Hippocampal formation (tissue), 2 donors: ENCODE measurements around the gene ZFYVE28.
"Not testable (repeated sequence)": the region's sequence is repeated elsewhere in the genome, so short reads cannot be mapped to it uniquely, and the experiment has no call there.

Experiments used
- DNase-seq, 2 donors: peaks; one replicate each; lab custom pipeline; 2025; lab: John Stamatoyannopoulos, UW

The ZFYVE28 gene

DNA sequence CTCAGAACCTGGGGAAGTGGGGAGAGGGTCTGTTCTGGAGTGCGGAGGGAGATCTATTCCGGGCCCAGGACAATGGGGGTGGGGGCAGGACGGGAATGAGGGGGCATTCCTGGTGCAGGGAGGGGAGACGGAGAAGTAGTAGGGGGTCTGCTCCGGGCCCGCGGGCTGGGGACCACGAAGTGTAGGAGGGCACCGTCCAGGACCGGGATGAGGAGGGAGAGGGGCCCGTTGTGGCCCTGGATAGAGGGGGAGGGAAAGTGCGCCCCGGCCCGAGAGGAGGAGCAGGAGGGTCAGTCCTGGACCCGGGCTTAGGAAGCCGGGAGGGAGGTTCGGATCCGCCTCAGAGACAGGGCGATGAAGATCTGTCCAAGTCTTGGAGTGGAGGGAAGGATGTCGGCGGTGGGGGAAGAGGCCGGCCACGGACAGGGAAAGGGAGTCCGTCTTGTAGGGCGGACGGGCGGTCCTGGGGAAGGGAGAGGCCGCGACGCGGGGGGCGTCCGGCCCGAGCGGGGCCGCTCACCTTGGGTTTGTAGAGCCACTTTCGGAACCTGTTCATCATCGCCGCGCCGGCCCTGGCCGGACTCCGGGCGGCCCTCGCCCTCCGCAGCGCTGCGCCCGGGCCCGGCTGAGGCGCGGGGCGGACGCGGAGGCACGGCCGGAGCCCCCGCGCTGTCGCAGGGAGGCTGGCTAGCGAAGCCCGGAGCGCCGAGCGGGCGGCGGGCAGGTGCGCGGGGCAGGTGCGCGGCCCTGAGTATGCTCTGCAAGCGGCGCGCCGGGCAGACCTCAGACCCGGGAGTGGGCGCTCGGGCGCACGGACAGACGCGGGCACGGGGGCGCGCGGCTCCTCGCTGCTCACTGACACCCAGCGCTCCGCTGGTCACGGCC is at the start of gene ZFYVE28:
Gene ZFYVE28, minus strand, starts transcription at position 881 of the 885 bp plus-strand sequence. Its CDS starts 322 bp downstream, at position 559.
- DNase-seq = no peak

DNA sequence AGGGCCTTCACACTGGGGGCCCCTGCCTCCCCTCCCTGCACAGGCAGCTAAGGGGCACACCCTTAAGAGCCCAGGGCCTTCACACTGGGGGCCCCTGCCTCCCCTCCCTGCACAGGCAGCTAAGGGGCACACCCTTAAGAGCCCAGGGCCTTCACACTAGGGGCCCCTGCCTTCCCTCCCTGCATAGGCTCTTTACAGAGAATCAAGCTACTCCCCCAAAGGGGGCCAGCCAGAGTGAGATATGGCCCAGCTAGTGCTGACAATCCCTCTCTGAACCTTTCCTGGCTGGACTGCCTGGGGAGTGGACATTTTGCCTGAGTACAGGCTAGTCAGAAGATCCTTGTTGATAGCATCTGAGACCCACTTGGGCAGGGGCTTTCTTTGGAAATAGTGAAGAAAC is 47.1 kb upstream of the ZFYVE28 start:
- DNase-seq = not testable (repeated sequence)

DNA sequence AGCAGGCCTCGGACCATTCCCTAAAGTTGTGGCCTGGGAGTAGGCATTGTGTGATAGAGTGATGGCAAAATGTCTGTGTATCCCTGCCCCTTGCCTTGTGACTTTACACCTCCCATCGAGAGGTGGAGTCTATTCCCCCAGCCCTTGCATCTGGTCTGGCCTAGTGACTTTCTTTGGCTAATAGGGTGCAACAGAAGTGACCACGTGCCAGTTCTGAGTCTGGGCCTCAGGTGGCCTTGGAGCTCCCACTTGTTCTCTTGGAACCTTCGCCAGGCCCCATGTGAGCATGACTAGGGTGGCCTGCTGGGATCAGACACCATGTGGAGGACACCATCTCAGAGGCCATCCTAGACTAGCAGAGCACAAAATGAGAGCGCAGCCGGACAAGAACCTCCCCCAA is 46.6 kb upstream of the ZFYVE28 start:
- DNase-seq = no peak

DNA sequence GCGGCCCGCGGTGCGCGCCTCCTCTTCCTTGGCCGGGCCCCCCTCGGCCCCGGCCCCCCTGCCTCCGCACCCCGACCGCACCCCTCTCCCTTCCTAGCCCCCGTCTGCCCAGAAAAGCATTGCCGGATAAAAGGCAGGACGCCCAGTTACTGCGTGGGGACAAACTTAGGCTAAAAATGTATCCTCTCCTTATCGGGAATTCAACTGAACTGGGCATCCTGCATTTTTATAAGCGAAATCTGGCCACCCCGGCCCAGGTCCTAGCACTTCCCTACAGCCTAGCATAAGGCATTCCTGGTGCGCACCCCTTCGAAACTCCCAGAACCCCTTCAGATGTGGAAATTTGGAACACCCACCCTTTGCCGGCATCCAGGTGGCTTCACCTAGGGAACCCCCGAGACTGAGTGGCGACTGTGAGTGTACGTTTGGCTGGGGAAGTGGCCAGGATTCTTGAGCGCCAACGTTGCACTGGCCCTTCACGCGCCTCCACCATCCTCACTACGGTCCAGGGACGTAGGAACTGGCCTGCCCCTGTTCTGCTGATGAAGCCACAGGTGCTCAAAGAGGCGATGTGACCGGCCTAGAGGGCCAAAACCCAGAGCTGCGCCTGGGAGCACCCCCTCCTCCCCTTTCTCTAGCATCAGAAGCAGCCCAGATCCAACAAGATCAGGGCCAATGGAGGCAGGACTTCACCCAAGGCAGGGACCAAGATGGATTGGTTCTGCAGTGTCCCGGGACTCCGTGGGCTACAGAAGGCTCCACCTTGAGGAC is 44.7 kb upstream of the ZFYVE28 start:
- no peak for DNase-seq

DNA sequence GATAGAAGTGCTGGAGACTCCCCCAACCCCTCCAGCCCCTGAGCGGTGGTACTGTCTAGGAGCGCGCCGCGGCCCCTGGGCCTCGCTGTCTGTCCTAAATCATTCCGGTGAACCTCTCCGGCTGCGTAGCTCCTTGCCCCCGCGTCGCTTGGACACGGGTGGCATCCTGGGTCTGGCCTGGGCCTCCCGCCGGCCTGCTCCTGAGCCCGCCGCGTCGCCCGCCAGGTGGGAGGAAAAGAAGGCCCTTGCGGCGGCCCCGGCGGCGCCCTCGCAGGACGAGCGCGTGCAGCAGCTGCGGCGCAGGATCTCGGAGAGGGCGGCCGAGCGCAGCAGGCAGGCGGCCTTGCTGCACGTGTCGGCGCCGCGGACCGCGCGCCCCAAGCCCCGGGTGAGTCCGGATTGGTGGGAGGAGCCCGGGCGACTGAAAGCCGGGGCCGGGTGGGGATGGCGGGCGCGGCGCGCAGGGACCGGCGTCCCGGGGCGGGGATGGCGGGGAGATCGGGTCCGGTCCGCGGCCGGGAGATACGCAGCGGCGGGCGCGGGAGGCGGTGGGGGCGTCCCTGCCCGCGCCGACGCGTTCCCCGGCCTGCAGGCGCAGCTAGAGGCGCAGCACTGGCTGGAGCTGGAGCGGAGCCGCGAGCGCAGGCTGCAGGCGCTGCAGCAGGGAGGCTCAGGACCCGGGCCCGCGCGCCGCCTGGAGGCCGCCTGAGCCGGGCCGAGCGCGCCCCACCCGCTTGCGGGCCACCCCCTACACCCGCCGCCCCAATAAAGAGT is 44.0 kb upstream of the ZFYVE28 start:
- DNase-seq = peak; percentile 70

DNA sequence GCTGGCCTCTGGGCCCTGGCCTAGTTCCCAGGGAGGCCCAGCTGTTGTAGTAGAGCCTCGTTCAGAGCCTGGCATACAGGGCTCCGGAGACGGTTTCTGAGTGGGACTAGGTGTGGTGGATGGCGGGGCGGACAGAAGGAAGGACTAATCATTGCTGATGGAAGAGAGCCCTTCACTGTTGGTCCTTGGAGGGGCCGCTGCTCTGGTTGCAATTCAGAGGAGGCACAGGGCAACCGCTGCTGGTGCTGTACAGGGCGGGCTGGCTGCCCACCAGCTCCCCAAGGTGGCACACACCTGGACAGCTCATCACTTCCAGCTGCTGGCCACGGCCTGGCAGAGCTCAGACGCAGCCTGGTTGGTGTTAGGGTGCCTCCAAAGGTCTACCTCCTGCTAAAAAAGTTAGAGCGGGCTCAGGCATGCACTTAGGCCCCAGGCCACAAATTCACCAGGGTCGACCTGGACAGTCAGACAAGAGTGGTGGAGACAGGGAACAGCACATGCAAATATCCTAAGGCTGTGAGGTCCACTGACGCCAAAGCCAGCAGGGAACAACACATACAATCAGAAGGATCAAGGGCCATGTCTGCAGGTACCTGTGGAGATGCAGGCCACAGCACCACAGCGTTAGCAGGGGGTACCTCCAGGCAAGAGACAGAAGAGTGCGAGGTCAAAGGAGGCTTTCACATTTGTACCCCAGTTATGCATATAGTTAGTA is 43.0 kb upstream of the ZFYVE28 start:
- no peak for DNase-seq

DNA sequence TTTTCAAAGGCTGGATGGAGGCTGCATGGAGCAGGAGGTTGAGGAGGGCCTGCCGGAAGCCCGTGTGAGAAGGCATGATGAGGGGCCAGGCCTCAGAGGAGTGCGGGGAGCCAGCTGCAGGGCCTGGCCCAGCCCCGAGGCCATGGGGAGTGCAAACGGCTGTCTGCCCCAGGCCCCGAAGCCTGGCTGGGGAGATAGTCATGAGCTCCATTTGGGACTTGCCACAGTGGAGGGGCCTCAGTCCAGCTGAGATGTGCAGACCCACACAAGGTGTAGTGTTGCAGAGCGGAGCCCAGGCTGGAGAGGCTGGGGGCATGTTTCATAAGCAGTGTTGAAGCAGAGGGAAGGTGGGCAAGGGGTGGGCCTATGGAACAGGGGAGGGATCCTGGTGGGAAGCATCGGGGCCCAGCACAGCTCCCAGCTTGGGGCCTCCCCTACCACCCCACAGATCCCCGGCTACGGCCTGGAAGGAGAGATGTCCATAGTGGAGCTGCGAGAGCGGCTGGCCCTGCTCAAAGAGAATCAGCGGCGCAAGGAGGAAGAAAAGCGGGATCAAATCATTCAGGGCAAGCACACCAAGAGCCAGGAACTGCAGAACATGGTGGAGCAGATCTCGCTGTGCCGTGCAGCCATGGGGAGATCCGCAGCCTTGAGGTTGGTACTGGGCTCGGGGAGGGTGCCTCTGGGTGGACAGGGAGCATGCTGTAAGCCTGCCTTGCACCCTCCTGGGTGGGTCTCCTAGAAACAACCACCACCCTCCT is 41.3 kb upstream of the ZFYVE28 start:
- DNase-seq = no peak

DNA sequence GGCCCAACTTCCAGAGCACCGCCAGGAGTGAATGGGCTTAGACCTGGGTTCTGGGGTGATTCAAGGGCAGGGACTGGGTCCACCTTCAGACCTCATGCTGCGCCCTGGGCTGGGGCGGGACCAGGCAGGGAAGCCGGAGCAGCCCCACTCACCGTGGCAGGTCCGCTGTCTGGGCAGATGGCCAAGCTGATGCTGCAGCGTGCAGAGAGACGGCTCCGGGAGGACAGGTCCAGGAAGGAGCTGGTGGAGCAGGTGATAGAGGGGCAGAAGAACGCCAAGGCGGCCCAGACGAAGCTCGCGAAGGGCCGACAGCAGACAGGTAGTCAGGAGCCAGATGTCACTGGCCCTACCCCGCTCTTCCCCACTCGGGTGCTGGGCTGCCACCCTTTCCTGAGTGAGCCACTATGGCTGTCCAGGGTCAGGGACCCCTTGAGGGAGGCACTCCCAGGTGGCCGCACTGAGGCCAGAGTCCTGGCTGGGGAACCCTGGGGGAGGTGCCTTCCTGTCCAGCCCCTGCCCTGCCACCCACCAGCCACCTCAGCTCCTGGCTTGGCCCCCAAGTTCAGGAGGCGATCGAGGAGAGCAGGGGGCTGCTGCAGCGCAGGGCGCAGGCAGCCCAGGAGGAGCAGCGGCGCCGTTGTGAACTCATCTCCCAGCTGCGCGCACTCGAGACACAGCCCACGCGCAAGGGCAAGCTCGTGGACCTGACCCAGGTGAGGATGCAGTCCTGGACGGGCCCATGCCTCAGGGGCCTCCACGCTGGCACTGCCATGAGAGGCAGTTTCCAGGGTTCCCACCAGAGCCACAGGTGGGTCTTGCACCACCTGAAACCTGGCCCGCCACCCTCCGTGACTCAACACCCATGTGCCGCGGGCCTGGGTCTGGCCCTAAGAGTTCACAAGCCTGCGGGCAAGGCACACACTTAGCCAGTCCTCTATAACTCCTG is 40.4 kb upstream of the ZFYVE28 start:
- DNase-seq = no peak

DNA sequence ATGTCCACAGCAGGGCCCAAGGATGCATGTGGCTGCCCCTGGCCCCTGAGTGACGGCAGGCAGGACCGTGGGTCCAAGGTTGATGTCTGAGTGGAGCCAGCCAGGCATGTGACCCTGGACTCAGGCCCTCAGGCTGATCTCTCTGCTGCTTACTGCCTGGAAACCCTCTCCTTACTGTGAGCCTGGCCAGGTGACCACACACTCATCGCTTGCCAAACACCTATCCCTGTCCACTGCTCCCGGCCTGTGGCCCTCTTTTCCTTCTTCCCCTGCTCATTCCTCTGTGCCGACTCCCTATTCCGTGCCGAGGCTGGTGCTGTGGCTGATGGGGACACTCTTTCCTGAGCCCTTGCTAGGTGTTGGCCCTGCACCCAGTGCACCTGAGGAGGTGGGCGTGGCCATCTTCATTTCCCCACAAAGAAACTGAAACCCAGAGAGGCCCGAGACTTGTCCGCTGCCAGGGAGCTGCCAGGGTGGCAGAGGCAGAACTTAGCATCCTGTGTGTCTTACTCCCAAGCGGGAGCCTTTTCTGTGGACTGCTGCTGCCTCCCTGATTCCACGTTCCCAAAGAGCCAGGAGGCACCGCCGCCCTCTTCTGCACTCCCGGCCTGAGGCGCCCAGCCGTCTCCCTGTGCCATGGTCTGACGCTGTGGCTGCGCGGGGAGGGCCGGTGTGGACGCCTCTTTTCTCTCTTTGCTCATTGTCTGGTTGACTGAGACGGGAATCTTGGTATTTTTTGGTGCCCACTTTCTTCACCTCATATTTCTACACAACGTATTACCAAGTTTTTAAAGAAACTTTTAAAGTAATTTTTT is 39.2 kb upstream of the ZFYVE28 start:
- DNase-seq = no peak

DNA sequence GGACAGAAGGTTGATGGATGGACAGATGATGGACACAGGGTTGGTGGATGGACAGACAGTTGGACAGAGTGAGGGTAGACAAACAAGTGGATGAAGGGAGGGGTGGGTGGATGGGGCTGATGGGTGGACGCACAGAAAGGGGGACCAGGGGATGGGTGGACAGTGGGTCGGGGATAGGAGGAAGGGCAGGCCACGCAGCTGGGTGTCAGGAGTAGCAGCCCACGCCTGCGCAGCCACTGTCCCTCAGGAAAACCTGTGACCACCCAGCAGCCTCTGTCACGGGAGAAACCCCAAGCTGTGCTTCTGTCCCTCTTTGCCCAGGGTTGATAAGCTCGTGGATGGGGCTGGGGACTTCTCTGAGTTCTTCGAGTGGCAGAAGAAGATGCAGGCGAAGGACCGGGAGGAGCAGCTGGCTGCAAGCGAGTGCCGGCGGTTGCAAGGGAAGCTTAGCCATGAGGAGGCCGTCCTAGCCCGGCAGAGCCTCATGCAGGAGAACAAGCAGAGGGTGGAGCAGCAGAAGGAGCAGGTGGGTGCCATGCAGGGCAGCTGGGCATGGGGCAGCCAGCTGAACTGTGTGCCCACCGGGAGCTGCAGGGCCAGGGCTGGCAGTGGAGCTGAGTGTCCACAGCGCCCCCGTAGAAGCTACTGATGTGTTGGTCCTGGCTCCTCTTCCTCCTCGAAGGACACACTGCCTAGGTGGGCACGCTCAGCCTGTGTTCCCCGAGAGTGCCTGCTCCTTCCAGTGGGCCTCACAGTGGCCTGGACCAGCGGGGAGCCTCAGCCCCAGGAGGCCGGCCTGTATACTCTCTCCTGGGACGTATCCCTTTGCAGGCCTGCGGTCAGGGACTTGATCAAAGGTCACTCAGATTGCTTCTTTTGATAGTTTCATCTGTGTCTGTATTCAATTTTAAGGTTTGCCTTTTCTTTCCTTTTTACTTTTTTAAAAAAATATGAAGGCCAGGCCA is 33.7 kb upstream of the ZFYVE28 start:
- DNase-seq = no peak

DNA sequence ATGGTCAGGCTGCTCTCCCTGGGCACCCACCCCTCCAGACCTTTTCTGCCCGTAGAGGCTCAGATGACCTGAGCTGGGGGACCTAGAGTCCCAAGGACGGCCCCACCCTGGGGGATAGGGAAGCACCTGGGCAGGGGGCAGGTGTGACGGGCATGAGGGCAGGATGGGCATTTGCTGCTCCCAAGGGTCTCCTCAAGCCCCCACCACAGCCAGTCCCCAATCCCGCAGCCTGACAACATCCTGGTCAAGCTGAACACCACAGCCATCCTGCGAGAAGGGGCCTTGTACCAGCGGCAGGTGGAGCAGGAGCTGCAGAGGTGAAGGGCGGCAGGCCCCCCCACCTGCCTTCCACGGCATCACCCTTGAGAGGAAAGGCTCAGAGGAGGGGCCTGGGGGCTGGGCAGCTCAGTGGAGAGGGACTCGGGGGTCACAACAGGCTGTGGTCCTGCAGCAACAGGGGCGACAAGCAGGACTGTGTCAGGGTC is 32.6 kb upstream of the ZFYVE28 start:
- no peak for DNase-seq

DNA sequence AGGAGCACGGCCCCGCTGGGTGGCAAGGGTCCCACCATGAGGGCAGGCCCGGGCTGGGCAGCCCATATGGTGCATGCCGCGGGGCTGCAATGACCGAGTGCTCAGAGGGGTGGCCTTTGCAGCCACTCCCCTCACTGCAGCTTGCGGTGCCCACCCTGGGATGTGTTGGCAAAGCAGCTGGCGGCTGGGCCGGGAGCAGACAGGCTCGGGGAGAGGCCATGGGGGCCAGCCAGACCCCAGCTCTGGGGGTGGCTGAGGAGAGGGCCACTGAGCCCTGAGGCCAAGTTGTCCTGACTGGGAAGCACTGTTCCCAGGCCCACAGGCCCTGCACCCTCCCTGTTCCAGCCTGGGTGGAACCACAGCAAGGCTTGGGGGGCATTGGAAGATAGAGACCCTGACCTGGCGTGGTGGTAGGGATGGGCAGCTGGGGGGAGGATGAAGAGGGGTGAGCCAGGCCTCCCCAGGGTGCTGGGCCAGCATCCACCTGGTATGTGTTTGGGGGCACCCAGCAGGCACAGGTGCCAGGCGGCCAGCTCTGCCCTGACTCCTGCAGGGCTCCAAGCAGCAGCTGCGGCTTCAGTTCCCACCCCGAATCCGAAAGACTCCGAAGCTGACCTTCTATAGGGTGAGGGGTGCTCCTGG is 32.1 kb upstream of the ZFYVE28 start:
- DNase-seq = no peak

DNA sequence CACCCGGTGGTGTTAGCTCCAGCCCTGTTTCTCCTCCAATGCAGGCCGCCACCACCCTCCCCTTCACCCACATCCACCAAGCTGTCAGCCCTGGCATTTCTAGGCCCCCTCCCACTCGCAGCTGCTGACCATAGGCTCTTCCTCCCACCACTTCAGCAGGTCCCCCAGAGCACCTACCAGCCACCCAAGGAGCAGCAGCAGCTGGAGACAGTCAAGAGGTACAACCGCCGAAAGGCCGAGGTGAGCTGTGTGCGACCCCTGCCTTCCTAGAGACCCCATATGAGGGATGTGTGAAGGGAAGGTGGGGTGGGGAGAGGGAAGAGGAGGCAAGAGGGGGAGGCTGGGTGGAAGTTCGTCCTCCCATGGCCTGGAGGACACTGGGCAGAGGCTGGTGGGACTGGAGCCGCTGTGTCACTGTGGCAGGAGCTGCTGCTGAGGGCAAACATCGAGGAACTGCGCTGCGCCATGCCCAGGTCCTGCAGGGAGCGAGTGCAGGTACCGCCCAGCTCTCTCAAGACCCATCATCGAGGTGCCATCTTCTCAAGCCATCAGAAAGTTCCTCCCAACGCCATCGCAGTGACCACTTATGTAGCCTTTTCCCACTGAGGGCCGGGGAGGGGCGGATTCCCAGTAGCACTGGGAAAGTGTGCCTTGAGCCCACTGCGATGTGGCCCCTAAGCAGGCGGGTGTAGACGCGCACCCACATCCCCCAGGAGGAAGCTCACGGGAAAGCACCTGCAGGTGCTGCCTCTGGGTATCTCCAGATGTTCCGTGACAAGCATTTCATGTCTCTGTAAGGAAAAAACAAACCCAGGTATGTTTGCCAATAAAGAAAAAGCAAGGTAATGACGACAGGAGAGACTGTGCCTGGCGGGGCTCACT is 31.3 kb upstream of the ZFYVE28 start:
- DNase-seq = no peak

DNA sequence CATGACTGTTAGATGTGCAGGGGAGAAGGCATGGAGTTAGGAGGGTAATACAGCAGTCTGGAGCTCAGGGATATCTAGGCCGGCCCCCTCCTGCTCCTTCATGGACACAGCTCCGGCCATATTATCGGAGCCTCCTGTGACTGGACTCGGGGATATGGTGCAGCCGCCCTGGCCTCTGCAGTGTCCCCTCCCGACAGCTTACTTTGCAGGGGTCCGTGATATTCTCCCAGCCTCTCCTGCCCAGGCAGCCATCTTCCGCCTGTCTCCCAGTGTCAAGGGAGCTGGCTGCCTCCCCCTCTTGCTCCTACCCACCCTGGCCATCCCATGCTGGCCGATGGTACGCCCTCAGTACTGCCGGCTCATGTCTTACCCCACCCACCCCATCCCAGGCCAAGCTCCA is 30.6 kb upstream of the ZFYVE28 start:
- no peak for DNase-seq

DNA sequence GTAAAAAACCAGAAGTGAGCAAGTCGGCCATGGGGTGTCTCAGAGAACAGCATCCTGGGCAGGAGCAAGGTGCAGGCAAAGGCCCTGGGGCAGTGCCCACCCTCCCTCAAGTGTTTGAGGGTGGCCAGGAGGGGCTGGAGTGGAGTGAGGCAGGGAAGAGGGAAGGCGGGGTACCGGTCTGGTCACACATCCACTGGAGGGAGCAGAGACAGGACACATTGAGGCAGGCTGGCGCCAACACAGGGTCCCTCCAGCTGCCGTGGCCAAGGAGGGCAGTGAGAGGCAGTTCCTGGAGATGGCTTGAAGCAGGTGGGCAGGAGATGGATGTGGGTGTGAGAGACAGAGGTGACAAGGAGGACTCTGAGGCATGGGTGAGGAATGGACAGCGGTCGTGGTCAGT is 30.1 kb upstream of the ZFYVE28 start:
- DNase-seq = no peak
